Suppressor macrophage (primary cell): ENCODE data around the gene KCNJ15.

Experiments
- DNase-seq, 4 experiments: peaks; one replicate each; pipeline ENCODE4 v3.0.0-alpha.2; 2020 to 2022

The KCNJ15 gene

DNA sequence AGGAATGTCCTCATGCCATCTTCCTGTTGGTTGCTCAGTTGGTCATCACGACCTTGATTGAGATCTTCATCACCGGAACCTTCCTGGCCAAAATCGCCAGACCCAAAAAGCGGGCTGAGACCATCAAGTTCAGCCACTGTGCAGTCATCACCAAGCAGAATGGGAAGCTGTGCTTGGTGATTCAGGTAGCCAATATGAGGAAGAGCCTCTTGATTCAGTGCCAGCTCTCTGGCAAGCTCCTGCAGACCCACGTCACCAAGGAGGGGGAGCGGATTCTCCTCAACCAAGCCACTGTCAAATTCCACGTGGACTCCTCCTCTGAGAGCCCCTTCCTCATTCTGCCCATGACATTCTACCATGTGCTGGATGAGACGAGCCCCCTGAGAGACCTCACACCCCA, 42.9 kb downstream of the KCNJ15 start:
- peak in 2 of 4 experiments; percentile 32 to 41 for DNase-seq

- DNase-seq, result no peak
Measured at GRCh38 chr21:38300141-38300578, 43.4 kb downstream of the KCNJ15 start.

DNA sequence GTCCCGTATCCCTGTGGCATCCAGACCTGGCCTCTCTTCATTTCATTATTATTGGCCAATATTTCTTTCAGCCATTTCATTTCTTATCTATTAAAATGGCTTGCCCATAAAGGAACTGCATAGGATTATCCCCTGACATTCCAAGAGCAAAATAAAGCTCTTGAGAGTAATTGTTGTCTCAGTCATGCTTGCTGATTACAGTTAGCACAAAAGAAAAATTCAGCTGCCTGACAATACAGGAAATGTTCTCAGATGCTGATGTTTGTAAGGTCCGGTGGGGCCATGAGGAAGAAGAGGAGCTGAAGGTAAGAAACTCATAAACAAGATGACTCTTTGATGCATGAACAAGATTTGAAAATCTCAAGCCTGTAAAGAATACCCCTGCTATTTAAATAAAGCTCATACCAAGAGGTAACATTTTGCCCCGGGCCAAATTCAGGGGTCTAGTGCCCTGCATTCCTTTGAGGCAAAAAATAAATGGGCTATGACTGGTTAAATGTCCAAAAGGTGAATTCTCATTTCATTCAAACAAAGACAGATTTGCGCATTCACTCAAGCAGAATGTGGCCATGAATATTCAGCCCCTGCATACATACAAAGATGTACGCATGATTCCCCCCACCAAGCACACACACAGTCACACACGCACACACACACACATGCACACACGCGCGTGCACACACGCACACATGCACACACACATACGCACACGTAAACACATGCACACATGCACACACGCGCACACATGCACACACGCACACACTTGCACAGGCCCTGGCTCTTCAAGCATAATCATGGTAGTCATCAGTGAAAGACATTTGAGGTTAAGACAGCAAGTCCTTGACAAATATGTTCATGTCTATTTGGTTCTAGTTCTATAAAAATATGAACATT, 44.8 kb downstream of the KCNJ15 start:
- DNase-seq, result no peak

DNA sequence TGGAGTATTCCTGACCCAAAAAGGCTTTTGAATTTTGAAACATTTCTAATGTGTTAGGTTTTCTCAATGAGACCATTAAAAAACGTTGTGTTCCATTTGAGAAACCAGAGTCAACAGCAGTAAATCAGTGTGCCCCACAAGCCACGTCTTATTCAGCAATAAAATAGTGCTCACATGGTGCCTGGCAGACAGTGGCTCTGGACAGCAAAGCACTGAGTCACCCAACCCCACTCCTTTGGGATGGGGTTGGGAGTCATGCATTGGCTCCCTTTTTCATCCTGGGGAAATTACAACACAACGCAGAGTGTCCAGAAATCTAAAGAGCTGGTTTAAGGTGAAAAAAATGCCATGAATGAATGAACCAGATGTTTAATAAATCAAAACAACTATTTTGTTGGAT, 46.5 kb downstream of the KCNJ15 start:
- DNase-seq, result peak; percentile 34 to 61 (median 50)

DNA sequence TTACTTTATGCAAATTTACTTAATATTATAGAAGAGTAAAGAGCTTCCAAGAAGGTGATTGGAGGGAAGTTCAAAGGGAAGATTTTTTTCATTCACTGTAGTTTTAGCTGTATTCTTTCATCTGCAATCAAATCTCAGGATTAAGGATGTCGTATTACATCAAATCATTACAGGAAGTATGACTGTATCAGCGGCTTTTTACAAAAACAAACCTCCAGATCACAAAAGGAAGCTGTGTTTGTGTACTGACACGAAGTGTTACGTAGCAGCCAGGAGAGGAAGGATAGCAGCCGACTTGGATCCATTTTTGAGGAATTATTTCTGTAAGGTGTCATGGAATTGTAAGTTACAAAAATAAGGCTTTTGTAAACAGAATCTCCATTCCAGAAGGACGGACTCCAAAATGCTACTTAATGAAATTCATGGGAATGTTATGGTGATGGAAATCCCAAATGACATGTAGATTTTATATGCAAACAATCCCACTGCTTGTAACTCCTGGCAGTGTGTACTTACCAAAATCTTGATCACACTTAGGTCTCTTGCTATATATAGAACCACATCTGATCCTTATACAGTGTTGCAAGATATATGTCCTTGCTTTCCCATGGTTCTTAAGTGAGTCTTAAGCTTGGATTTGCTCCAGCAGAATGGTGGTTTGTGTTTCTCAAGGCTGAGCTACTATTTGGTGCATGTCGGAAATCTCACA, 49.8 kb downstream of the KCNJ15 start:
- peak; percentile 41 to 78 (median 56) for DNase-seq

- no peak for DNase-seq
Measured at GRCh38 chr21:38307771-38308531, 51.2 kb downstream of the KCNJ15 start.

DNA sequence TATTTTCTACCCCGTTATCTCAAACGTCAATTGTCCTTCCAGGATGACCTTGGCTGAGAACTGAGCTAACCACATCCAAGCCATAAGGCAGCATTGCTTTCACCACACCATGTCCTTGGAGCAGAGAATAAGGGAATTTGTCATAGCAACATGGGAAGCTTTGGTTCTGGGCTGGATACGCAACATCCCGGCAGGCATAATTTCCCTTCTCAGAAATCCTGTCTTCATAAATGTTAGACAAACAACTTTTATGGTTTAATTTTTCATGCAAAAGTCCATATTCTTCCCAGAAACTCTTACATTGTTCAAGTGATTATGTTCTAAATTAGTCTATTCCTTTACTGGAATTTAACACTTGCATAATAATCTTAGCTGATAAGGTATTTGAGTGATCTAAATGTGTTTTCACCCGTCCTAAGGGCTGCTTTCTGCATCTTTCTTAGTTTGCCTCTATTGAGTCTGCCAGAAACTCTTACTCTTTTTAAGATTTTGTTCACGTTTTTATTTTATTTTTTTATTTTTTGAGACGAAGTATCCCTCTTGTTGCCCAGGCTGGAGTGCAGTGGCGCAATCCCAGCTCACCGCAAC, 51.8 kb downstream of the KCNJ15 start:
- DNase-seq, result no peak

GRCh38 chr21:38310646-38311485, 54.1 kb downstream of the KCNJ15 start:
- DNase-seq, result peak; percentile 30 to 78 (median 52)

DNA sequence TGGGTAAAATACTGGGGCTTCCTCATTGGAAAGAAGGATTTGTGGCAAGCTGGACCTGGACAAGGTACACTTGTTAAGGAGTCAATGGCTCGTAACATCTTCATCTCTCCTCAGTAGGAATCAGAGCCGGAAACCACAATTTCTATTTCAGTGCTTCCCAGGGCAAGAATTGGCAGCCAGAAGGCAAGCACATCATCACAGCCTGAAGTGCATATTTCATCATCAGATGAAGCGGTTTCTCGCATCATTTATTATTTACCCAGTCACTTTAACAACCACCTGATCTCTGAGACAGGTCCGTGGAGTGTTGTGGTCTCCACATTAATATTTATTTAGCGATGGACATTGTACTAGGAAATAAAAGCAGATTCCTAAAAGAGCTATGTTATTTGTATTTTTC, 55.0 kb downstream of the KCNJ15 start:
- DNase-seq, result no peak

- DNase-seq, result no peak
Measured at GRCh38 chr21:38312822-38313221, 56.0 kb downstream of the KCNJ15 start.

- no peak for DNase-seq
Measured at GRCh38 chr21:38314558-38314957, 57.8 kb downstream of the KCNJ15 start.

- DNase-seq, result no peak
Measured at GRCh38 chr21:38315122-38315521, 58.3 kb downstream of the KCNJ15 start.

- no peak for DNase-seq
Measured at GRCh38 chr21:38319781-38320180, 63.0 kb downstream of the KCNJ15 start.

DNA sequence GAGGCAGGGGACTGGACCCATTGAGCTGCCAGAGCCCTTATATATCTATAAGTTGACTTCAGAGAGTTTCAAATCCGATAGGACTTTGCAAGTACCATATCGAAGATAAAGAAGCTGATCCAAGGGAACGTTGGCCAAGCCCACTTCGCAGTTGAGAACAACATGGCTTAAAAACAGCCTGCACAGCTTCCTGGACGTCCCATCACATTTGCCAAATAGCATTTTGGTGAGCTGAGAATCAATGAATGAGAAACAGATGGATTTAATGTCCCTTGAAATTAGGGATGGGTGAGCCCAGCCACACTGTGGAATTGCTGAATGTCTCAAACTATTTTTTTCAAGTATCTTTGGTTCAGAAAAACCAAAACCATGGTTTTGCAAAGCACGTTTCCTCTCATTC, 64.8 kb downstream of the KCNJ15 start:
- no peak for DNase-seq

DNA sequence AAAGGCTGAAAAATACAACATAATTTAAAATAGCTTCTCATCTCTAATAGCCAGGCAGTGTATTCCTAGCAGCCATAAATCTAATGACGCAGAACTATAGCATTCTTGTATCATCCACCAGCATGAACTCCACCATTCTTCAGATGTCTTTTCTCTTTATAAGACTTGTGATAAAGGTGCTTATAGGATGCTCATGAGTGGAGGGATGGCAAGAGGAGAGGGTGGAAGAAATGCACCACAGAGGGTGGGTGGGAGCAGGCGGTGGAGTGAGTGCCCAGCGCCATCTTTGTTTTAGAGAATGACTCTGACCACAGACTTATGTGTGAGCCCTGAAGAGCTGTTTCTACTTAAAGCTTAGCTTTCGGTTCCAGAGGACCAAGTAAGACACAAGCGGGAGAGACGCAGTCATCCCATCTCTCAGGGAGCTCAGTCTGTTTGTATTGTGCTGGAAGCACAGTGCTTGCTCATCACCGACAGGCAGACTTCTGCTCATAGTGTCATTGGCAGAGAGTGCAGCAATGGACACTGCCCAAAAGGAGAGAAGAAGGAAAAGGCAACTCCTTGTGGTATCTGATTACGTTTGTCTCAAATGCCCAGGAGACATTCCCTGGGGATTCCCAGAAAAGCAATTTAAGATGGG, 65.6 kb downstream of the KCNJ15 start:
- no peak for DNase-seq

DNA sequence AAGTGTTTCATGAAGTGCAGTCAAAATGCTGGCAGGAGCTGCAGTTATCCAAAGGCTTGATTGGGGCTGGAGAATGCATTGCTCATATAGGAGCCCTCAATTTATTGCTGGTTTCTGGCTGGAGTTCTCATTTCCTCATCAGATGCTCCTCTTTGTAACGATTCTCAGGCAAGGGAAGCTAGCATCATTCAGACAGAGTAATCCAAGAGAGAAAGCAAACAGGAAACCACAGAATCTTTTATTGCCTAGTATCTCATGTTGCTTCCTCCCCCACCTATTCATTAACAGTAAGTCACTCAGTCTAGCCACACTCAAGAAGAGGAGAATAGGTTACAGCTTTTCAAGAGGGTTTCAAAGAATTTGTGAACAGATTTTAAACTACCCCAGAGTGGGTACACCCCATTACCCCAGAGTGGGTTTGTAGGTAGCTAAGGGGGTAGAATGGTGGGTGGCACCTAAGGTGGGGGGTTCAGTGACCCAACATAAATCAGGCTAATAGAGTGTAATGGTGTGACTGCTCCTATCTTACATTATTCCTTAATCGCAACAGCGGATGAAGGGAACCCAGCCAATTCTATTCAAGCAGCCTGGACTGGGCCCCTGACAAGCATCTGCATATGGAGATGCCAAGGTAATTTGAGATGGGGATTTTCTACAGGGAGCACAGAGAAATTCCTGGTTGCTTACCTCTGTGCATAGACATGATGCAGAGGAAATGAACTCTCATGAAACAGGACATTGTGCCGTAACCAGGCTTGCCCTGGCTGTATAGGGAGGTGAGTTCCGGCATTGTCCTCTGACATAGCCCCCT, 67.1 kb downstream of the KCNJ15 start:
- DNase-seq, result peak; percentile 44 to 75 (median 55)

- no peak for DNase-seq
Measured at GRCh38 chr21:38325216-38325615, 68.4 kb downstream of the KCNJ15 start.

GRCh38 chr21:38325731-38326420, 69.1 kb downstream of the KCNJ15 start:
- no peak for DNase-seq

DNA sequence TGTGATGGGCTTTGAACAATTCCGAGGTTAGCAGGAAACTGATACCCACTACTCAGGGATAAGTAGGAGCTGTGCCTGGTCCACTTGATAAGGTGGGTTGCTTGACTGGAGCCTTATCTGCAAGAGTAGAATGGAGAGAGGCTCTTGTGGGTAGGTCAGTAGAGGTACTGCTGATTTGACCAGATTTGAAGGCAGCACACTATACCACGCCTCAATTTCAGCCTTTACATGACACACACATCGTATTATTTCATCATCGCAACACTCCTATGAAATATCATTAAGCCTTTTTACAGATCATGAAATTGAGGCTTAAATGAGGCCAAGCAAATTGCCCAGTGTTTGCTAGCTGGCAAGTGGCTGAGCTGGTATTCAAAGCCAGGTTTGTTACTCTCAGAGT, 69.6 kb downstream of the KCNJ15 start:
- DNase-seq, result no peak

- no peak for DNase-seq
Measured at GRCh38 chr21:38326899-38327298, 70.1 kb downstream of the KCNJ15 start.
